Adrenal gland (tissue), 12 donors: Measurements from ENCODE around the gene AMPH. TPM values are rescaled to one million over a fixed set of nuclear protein-coding genes. Genes with fewer than 3 reads are reported as not detected.
"Not testable (repeated sequence)": the region's sequence is repeated elsewhere in the genome, so short reads cannot be mapped to it uniquely, and the experiment has no call there.

Source experiments
- DNase-seq, 7 donors: peaks; one replicate each; pipeline ENCODE4 v3.0.0-alpha.2; 2019 to 2020
- H3K27ac ChIP-seq, 5 donors: fragments of 200-600 bp; sonication (generic) in 4 of 5; 1 replicate in 3 of 5; 2 replicates in 2 of 5; pipeline versions ENCODE4 v1.5.1 to v1.8.0; 2016 to 2020; ENCODE audit warnings: mild to moderate bottlenecking in 1 of 5
- H3K27me3 ChIP-seq: fragments of 200-600 bp; 2 replicates; pipeline ENCODE4 v1.8.0; 2021
- H3K36me3 ChIP-seq, 2 donors: fragments of 200-600 bp; replicated peaks in 1 of 2; 1 replicate in 1 of 2; 2 replicates in 1 of 2; pipeline versions ENCODE4 v1.5.1 to v1.8.0; 2018 to 2022
- H3K4me1 ChIP-seq, 2 donors: fragments of 200-600 bp; replicated peaks in 1 of 2; 1 replicate in 1 of 2; 2 replicates in 1 of 2; pipeline versions ENCODE4 v1.5.1 to v1.8.0; 2018 to 2021
- H3K4me3 ChIP-seq, 4 donors: fragments of 200-600 bp; sonication (generic) in 3 of 4; one replicate each; pipeline ENCODE4 v1.5.1; 2016 to 2018
- H3K9me3 ChIP-seq, 3 donors: fragments of 200-600 bp; sonication (generic) in 1 of 3; replicated peaks in 1 of 3; 1 replicate in 2 of 3; 2 replicates in 1 of 3; pipeline versions ENCODE4 v1.5.1 to v1.8.0; 2016 to 2021
- POLR2A ChIP-seq, 2 donors: fragments of 450-650 bp; IDR thresholded peaks; one replicate each; pipeline ENCODE4 v1.6.1; 2017; ENCODE audit warnings: antibody characterized with exemption in 2 of 2, mild to moderate bottlenecking in 2 of 2, moderate library complexity in 1 of 2
- WGBS, 4 donors: extraction: QIAGEN DNeasy Blood & Tissue Kit in 2 of 4; methylation state at CpG; one replicate each; pipeline versions ENCODE4 v1.1.5 to v1.1.7; 2013 to 2017; 5-methylcytosine and 5-hydroxymethylcytosine counted together
- intact Hi-C, 2 donors: fragments of 100-400 bp; cut with DNase I; formaldehyde crosslinking; loops; one replicate each; pipeline versions ENCODE4 v1.14.1 to v1.15.0; 2022 to 2023
- polyA plus RNA-seq, 3 donors: library from polyadenylated mRNA; stranded (reverse); fragments of 200-250 nt in 2 of 3; fragments of 350-450 nt in 1 of 3; fragmentation: Illumina TruSeq in 1 of 3; extraction: RNeasy Lipid Tissue Mini Kit (QIAGEN cat#74804) in 1 of 3; gene quantifications; one replicate each; pipeline ENCODE4 v1.2.3, GENCODE V29; 2013 to 2014
- total RNA-seq, 9 donors: library from RNA; depleted of rRNA in 4 of 9; stranded (reverse); fragments of >200 nt in 4 of 9; fragments of 120-200 nt in 1 of 9; fragmentation: NEBNext Ultra II Directional in 1 of 9; extraction: Animal tissue kit (Norgen Biotek cat#: 25700) in 1 of 9; gene quantifications; one replicate each; pipeline versions ENCODE4 v1.1.0 to v1.2.4, GENCODE V29; 2013 to 2023
- TF ChIP-seq, protein P1 (sequence below), 6 experiments: fragments of 450-650 bp in 4 of 6; fragments of 200-600 bp in 2 of 6; sonication (generic) in 1 of 6; IDR thresholded peaks; 1 replicate in 5 of 6; 2 replicates in 1 of 6; pipeline versions ENCODE4 v1.5.1 to v1.8.0; 2016 to 2021; ENCODE audit warnings: antibody characterized with exemption in 6 of 6, mild to moderate bottlenecking in 2 of 6, moderate library complexity in 1 of 6
- donor health status: healthy with polysubstance abuse.
- donor health status: Bipolar disorder and iron deficiency.
- donor health status: DM: yes; HTN: yes; CAD: no.
- donor health status: DM: no; HTN: no; CAD: no.
- donor health status: DM: no; HTN: no; CAD: no.
- donor health status: DM: yes; HTN: yes; CAD: no.

Gene AMPH
- total and polyA plus RNA-seq, 12 donors, result 0.18 to 4.4 (median 1.1) TPM; not detected in 1

GRCh38 chr7:38359071-38359601 lies 272.0 kb downstream of the AMPH start:
- H3K4me3 ChIP-seq, H3K27me3 ChIP-seq, H3K9me3 ChIP-seq, H3K4me1 ChIP-seq, intact Hi-C loops, H3K36me3 ChIP-seq: not testable (repeated sequence)
- WGBS, 4 donors, result 44 to 77% (median 54%) methylated on average over 3 to 5 of the region's 5 CpGs
- DNase-seq, result peak in 5 of 7 donors; percentile 33 to 81 (median 62)
- peak overlapping the region in 1 of 5 donors; percentile 70 for H3K27ac ChIP-seq
- TF ChIP-seq, protein P1, sequence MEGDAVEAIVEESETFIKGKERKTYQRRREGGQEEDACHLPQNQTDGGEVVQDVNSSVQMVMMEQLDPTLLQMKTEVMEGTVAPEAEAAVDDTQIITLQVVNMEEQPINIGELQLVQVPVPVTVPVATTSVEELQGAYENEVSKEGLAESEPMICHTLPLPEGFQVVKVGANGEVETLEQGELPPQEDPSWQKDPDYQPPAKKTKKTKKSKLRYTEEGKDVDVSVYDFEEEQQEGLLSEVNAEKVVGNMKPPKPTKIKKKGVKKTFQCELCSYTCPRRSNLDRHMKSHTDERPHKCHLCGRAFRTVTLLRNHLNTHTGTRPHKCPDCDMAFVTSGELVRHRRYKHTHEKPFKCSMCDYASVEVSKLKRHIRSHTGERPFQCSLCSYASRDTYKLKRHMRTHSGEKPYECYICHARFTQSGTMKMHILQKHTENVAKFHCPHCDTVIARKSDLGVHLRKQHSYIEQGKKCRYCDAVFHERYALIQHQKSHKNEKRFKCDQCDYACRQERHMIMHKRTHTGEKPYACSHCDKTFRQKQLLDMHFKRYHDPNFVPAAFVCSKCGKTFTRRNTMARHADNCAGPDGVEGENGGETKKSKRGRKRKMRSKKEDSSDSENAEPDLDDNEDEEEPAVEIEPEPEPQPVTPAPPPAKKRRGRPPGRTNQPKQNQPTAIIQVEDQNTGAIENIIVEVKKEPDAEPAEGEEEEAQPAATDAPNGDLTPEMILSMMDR (IDR thresholded peaks at IDR 0.05), result peak in 4 of 6 experiments; percentile 14 to 69 (median 44)

DNA sequence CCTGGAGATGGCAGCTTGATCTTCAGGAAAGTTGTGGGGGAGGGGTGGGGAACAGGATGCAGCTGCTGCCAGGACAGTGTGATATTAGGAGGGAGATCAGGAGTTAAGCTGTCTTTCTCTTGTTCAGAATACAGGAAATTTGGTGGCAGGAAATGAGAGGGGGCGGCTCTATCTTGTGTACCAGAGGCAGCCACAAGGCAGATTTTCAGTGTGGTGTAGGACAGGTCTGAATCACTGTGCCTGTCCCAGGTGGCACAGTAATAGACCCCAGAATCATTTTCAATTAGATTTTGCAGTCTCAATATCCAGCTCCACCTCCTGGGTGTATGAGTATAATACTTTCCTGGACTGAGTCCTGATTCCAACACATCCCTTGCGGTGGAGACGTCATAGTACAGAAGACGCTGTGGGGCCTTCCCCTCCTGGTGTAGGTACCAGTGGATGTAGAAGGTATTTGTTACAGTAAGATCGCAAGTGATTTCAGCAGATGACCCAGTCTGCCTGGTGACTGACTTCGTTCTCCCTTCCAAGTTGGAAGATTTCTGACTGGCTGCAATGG lies 272.8 kb downstream of the AMPH start:
- H3K9me3 ChIP-seq, H3K27me3 ChIP-seq, intact Hi-C loops, H3K4me1 ChIP-seq, H3K36me3 ChIP-seq, H3K4me3 ChIP-seq: not testable (repeated sequence)
- DNase-seq, result peak in 3 of 7 donors; percentile 35 to 65 (median 57)
- WGBS, 4 donors, result 73 to 92% (median 84%) methylated on average over 6 of the region's 6 CpGs
- peak overlapping the region in 2 of 5 donors; percentile 44 to 70 for H3K27ac ChIP-seq

DNA sequence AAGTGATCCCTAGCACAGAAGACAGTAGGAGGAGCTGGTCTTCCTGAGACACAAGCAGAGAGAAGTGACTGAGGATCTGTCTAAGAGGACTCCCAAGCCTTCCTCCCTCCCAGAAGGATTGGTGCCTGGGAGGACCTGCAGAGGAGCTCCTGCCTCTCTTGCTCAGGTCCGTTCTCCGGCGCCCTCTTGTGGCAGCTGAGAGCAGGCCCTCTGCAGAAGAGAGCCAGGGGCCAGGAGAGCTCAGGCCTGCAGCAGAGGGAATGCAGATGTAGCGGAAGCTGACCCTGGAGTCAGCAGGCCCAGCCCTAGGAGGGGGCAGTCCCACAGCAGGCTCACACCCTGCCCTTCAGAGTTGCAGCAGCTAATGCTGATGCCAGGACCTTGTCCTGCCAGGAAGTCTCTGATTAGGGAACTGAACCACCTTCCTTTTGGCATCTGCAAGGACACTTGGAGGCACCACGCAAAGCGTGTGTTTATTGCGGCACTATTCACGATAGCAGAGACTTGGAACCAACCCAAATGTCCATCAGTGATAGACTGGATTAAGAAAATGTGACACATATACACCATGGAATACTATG lies 276.8 kb downstream of the AMPH start:
- TF ChIP-seq, protein P1 (IDR thresholded peaks at IDR 0.05), result peak in 5 of 6 experiments; percentile 16 to 58 (median 40)
- H3K27ac ChIP-seq, H3K9me3 ChIP-seq, intact Hi-C loops, H3K4me3 ChIP-seq, H3K27me3 ChIP-seq, H3K36me3 ChIP-seq, H3K4me1 ChIP-seq: not testable (repeated sequence)
- DNase-seq, result peak in 6 of 7 donors; percentile 51 to 74 (median 61)
- WGBS, 4 donors, result 40 to 83% (median 47%) methylated on average over 1 to 8 of the region's 8 CpGs

- H3K4me3 ChIP-seq, H3K9me3 ChIP-seq, H3K27ac ChIP-seq, H3K4me1 ChIP-seq, H3K27me3 ChIP-seq, H3K36me3 ChIP-seq, DNase-seq, intact Hi-C loops: not testable (repeated sequence)
- 74 to 82% (median 77%) methylated on average over 4 to 6 of the region's 7 CpGs for WGBS, 4 donors
Measured at GRCh38 chr7:38353431-38353881, 277.7 kb downstream of the AMPH start.

DNA sequence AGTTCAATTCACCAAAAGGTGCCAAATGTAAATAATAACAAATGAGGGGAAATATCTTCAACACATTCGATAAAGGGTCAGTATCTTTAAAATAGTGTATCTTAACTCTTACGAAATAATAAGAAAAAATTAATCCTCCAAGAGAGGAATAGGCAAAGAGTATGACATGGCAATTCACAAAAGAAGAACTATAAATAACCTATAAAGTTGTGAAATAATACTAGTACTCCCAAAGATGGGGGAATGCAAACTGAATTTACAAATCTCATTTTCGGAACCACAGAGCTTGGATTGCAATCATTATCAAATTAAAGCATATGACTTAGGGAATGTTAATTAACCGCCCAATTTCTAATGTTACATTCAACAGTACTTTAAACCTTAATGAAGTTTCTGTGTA lies 279.6 kb downstream of the AMPH start:
- intact Hi-C loops, result no loop called here
- no peak overlapping the region for H3K27ac ChIP-seq
- no peak for TF ChIP-seq POLR2A (IDR thresholded peaks at IDR 0.05)
- TF ChIP-seq, protein P1 (IDR thresholded peaks at IDR 0.05), result no peak
- no peaks in the 10 kb centered on the region for H3K9me3 ChIP-seq
- no peaks in the 10 kb centered on the region for H3K4me1 ChIP-seq
- no peaks in the 10 kb centered on the region for H3K36me3 ChIP-seq
- 79 to 92% (median 83%) methylated on average over 4 of the region's 4 CpGs for WGBS, 4 donors
- H3K27me3 ChIP-seq, result no peaks in the 10 kb centered on the region
- no peak overlapping the region for H3K4me3 ChIP-seq
- DNase-seq, result no peak

DNA sequence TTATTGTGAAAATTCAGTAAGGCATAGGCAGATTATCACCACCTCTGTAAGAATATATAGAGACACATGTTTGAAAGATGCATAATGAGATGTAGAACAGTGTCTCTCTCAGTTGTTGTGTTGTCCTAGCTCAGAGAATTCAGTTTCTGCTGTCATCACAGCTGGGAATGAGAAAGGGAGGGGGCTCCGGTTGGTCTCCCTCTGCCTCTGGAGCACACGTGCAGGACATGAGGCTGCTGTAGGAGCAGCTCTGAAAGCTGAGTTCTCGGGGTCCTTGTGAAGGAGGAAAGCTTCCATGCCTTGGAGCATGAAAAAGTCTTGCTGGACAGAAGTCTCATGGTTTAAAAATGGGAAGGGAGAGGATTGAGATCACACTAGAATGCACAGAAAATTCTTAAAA lies 280.4 kb downstream of the AMPH start:
- H3K9me3 ChIP-seq, intact Hi-C loops: not testable (repeated sequence)
- WGBS, 4 donors, result 57 to 63% (median 59%) methylated on average over 2 to 3 of the region's 3 CpGs

More for the DNA sequence above, 280.4 kb downstream of the AMPH start:
- H3K27me3 ChIP-seq, H3K27ac ChIP-seq, H3K4me1 ChIP-seq, H3K4me3 ChIP-seq, DNase-seq, H3K36me3 ChIP-seq: not testable (repeated sequence)
